HG03460 (cell line): Measurements from ENCODE around the gene IL13RA2.

Experiments used
- ATAC-seq: cut with Tn5 transposase; IDR thresholded peaks from one replicate; pipeline ENCODE4 v1.9.1; 2021; ENCODE audit not compliant: unreplicated experiment

IL13RA2 gene

DNA sequence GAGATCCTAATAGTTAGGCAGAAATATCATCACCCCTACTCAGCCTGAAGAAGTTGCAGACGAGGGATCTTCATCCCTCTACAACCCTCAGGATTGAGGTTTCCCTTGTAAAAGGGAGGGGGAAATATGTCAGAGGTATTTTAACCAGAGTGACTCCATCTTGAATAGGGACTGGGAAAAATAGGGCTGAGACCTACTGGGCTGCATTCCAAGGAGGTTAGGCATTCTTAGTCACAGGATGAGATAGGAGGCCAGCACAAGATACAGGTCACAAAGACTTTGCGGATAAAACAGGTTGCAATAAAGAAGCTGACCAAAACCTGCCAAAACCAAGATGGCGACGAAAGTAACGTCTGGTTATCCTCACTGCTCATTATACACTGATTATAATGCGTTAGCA lies 17.5 kb downstream of the IL13RA2 start:
- no peak for ATAC-seq

DNA sequence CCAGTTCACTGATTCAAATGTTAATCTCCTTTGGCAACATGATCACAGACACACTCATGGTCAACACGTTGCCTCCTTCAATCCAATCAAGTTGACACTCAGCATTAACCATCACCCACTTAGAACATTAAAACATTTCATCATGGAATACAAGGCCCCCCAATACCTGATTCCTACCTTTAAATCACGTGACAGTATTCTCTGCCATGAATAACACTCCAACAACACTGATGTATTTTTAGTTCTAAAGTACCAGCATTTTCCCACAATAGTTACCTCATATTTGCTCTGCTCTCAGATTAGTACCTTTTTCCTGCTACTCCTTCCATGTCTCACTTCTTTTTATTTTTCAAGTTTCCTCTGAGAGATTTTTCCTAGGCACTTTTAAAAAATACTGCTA lies 19.6 kb downstream of the IL13RA2 start:
- no peak for ATAC-seq

DNA sequence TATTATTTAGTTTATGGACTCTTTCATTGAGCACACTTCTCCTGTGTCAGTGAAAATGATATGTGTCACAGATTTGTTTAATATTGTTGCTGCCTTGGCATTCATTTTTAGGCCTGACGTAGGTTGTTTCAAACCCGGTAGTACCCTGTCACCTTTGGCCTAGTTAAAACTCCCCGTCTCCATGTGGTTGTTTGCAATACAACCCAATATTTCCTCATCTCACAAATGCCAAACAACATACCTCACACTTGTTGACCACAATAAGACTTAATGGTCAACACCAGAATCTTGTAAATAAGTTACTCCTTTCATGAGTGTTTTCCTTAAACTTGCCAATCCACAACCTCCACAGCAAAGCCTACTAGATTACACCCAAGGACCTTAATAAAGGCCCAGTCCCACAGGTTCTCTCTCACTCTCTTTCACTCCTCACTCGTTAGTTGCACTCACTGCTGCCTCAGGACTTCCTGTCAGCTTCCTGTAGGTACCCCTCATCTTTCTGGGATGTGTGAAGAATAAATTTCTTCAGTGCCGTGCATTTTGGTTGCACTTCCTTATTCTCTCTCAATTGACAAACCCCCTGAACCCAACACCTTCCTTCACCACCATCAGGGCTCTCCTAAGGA lies 31.3 kb downstream of the IL13RA2 start:
- no peak for ATAC-seq

DNA sequence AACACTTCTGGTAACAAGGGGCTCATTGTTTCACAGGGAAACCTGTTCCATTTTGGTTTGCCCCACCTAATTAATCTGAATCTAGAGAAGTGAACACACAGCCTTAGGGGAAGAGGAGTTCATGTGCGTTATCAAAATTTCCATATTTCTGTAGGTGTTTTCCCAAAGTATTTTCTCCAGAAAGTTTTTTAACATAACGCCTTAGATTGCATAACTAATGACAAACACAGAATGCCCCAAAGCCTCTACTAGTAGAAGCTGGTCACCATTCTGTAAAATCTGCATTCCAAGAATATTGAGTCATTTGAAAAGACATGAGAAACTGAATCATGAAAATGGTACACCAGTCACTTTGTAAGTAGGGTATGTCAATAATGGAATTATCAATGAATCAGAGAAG lies 41.1 kb downstream of the IL13RA2 start:
- no peak for ATAC-seq

DNA sequence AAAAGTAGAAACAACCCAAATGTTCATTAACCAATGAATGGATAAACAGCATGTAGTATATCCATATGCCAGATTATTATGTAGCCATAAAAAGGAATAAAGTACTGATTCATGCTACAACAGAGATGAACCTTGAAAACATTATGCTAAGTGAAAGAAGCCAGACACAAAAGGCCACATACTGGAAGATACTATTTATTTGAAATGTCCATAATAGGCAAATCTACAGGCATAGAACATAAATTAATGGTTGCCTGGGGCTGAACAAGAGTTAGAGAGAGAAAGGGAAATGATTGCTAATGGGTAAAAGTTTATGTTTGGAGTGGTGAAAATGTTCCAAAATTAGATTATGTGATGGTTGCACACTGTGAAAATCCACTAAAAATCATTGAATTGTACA lies 44.4 kb downstream of the IL13RA2 start:
- no peak for ATAC-seq

DNA sequence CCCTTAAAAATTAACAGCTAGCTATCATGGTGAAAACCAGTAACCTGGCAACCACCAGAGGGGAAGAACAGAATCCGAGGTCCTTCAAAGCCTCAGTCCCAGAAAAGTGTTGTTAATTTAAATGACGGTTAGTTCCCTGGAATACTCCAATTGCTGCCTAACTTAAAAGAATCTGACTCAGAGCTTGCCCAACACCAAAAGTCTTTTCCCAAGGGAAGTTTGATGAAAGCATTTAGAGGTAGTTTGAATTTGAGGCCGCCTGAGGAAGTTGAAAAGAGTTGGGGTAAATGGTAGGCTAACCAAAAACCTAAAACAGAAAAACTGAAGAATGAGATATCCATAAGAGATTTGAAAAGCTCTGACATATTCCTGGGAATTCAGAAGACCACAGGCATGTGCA lies 46.6 kb downstream of the IL13RA2 start:
- no peak for ATAC-seq

DNA sequence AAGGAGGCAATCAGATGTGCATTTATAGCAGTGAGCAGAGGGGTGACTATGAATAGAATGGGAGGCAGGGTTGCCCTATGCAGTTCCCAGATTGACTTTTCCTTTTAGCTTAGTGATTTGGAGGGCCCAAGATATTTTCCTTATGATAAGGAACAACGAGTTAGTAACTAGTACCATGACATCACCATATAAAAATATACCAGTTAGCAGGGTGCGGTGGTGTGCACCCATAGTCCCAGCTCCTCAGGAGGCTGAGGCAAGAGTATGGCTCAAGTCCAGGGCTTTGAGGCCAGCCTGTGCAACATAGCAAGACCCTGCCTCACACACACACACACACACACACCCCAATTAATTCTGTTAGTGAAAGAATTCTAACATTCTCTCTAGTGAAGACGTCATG lies 53.0 kb downstream of the IL13RA2 start:
- ATAC-seq = no peak

DNA sequence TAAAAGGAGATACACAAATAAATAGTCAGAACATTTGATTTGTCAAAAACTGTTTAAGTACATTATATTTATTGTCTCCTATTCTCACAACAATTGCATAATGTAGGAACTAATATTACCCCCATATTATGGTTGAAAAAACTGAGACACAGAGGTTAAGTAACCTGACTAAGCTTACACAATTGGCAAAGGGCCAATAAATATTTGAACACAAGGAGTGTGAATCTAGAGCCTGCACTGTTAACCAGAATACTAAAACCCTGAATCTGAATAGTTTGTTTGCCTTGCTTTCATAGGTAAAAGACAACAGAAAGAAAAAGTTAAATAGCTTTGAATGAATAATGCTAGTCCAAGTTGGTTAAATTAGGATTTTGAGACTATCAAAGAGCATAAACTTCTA lies 55.2 kb downstream of the IL13RA2 start:
- ATAC-seq = no peak

DNA sequence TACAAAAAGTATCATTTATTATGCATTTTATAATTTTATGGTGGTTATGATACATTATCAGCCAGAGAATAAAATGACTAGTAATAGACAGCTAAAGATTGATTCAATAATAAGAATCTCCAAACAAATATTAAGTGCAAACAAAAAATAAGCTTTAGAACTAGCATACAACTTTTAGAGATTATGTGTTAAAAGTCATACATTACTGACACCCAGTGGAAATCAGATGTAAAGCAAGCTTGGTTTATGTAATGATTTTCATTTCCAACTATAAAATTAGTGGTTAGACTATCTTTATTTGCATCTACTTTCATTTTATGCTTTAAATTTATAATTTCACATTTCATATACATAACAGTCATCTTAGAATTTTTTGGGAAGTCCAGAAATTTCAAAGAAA lies 57.7 kb downstream of the IL13RA2 start:
- ATAC-seq = no peak
